ENCODE results near the gene GPC5.

DNA sequence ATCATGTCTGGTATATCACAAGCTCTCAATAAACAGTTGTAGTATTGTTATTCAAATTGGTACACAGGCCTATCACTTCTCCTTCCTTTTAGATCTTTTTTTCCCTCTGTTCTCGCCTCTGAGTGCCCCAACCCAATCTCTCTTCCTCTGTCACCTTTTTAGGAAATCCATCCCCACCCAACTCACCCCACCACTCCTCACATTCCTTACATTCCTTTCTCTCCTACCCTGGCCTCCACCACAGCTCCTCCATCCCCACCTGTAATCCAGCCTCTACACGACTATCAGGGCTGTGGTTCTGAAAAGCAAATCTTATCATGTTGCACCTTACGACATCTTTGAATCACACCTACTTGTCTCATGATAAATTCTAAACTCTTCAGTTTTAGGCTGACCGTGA lies 1282.8 kb downstream of the GPC5 start:
- TF ChIP-seq POLR2AphosphoS5 (IDR thresholded peaks at IDR 0.05; ENCODE audit: low read depth, low read length) (no peak), SIN3A (IDR thresholded peaks at IDR 0.05; ENCODE audit: borderline replicate concordance, insufficient read depth, low read length) (no peak), REST (IDR thresholded peaks at IDR 0.05; ENCODE audit: insufficient read depth in 1 of 2, low read depth in 2 of 2, low read length in 2 of 2) (no peak), TAF1 (IDR thresholded peaks at IDR 0.05; ENCODE audit: borderline replicate concordance, insufficient read depth, low read length) (no peak), FOXP2 (optimal IDR thresholded peaks at IDR 0.05; ENCODE audit: borderline replicate concordance, extremely low read depth, extremely low read length, insufficient read depth) (no peak)

All from PFSK-1 (cell line).